Psoas muscle (tissue), 8 donors: ENCODE measurements around the gene VRK1. TPM values are rescaled to one million over a fixed set of nuclear protein-coding genes. Genes with fewer than 3 reads are reported as not detected.

Experiments
- ATAC-seq, 4 donors: fragments of 200-7000 bp; cut with Tn5 transposase; one replicate each; pipeline ENCODE4 v1.9.1; 2020; ENCODE audit warnings: moderate library complexity in 3 of 4, mild to moderate bottlenecking in 2 of 4
- DNase-seq, 2 donors: peaks; one replicate each; pipeline ENCODE4 v3.0.0-alpha.2; 2020
- H3K27ac ChIP-seq: fragments of 200-600 bp; one replicate; pipeline ENCODE4 v1.8.0; 2022
- H3K27me3 ChIP-seq, 3 donors: fragments of 200-600 bp in 1 of 3; one replicate each; pipeline versions ENCODE4 v1.6.1 to v1.8.0; 2013 to 2022; ENCODE audit warnings: low read length in 2 of 3, mild to moderate bottlenecking in 2 of 3, moderate library complexity in 1 of 3; ENCODE audit not compliant: insufficient read depth in 3 of 3
- H3K36me3 ChIP-seq, 2 donors: fragments of 200-600 bp in 1 of 2; one replicate each; pipeline versions ENCODE4 v1.6.1 to v1.8.0; 2013 to 2022; ENCODE audit warnings: low read depth in 1 of 2, mild to moderate bottlenecking in 1 of 2, moderate library complexity in 1 of 2; ENCODE audit not compliant: insufficient read depth in 1 of 2
- H3K4me1 ChIP-seq: fragments of 200-600 bp; one replicate; pipeline ENCODE4 v1.8.0; 2022
- H3K4me3 ChIP-seq: fragments of 200-600 bp; one replicate; pipeline ENCODE4 v1.8.0; 2022; ENCODE audit warnings: mild to moderate bottlenecking
- H3K9me3 ChIP-seq: fragments of 200-600 bp; one replicate; pipeline ENCODE4 v1.8.0; 2022
- CTCF ChIP-seq: fragments of 200-600 bp; IDR thresholded peaks from one replicate; pipeline ENCODE4 v1.8.0; 2022; ENCODE audit warnings: antibody characterized with exemption
- WGBS, 3 donors: extraction: QIAGEN DNeasy Blood & Tissue Kit; methylation state at CpG; one replicate each; pipeline versions ENCODE4 v1.1.6 to v1.1.7; 2013; 5-methylcytosine and 5-hydroxymethylcytosine counted together
- intact Hi-C, 2 donors: fragments of 100-400 bp; cut with DNase I; formaldehyde crosslinking; loops; one replicate each; pipeline versions ENCODE4 v1.11.0 to v1.14.2; 2022
- polyA plus RNA-seq, 3 donors: library from polyadenylated mRNA; stranded (reverse); fragments of 200-250 nt; gene quantifications; one replicate each; pipeline ENCODE4 v1.2.3, GENCODE V29; 2013
- total RNA-seq, 4 donors: library from RNA; stranded (reverse); fragmentation: NEBNext Ultra II Directional in 2 of 4; extraction: Animal tissue kit (Norgen Biotek cat#: 25700) in 2 of 4; gene quantifications; one replicate each; pipeline versions ENCODE4 v1.2.1 to v1.2.4, GENCODE V29; 2021 to 2023
- donor health status: healthy with polysubstance abuse.
- donor health status: DM: no; HTN: no; CAD: no; lungs with moderate emphysema.
- donor health status: Bipolar disorder and iron deficiency.
- donor health status: healthy.
- donor health status: DM: yes; HTN: yes; CAD: no.
- donor health status: DM: no; HTN: no; CAD: no.
- donor health status: DM: no; HTN: no; CAD: no.
- donor health status: DM: yes; HTN: yes; CAD: no.

The VRK1 gene
- total and polyA plus RNA-seq, 7 donors = 2.5 to 4.9 (median 4.0) TPM

- Histone ChIP-seq H3K27me3 (no peaks in the 10 kb centered on the region), H3K27ac (no peak overlapping the region), H3K4me3 (no peak overlapping the region), H3K4me1 (no peaks in the 10 kb centered on the region), H3K9me3 (no peaks in the 10 kb centered on the region), H3K36me3 (no peaks in the 10 kb centered on the region)
- intact Hi-C loops = no loop called here
- ATAC-seq = no peak
- no peak for DNase-seq
- 73 to 88% (median 81%) methylated on average over 3 of the region's 3 CpGs for WGBS, 3 donors
- TF ChIP-seq CTCF = no peak
These were observed 104.8 kb downstream of the VRK1 start for GRCh38 chr14:96902004-96902403.

GRCh38 chr14:96903444-96904023, 106.4 kb downstream of the VRK1 start:
- WGBS, 3 donors = 91 to 94% (median 93%) methylated on average over 8 of the region's 8 CpGs
- Histone ChIP-seq H3K4me3 (no peak overlapping the region), H3K27me3 (no peaks in the 10 kb centered on the region), H3K4me1 (no peaks in the 10 kb centered on the region), H3K27ac (no peak overlapping the region), H3K36me3 (no peaks in the 10 kb centered on the region), H3K9me3 (no peaks in the 10 kb centered on the region)
- no peak for TF ChIP-seq CTCF
- no peak for ATAC-seq
- DNase-seq = no peak
- intact Hi-C loops = no loop called here

- Histone ChIP-seq H3K9me3 (no peaks in the 10 kb centered on the region), H3K27me3 (no peaks in the 10 kb centered on the region), H3K4me1 (no peaks in the 10 kb centered on the region), H3K27ac (no peak overlapping the region), H3K36me3 (no peaks in the 10 kb centered on the region), H3K4me3 (no peak overlapping the region)
- no peak for TF ChIP-seq CTCF
- DNase-seq = no peak
- no peak for ATAC-seq
- WGBS, 3 donors = 64 to 70% (median 66%) methylated on average over 3 of the region's 3 CpGs
- intact Hi-C loops = no loop called here
These were observed 107.0 kb downstream of the VRK1 start for GRCh38 chr14:96904201-96904600.

GRCh38 chr14:96905065-96905464, 107.9 kb downstream of the VRK1 start:
- Histone ChIP-seq H3K4me3 (no peak overlapping the region), H3K27me3 (no peaks in the 10 kb centered on the region), H3K4me1 (no peaks in the 10 kb centered on the region), H3K27ac (no peak overlapping the region), H3K9me3 (peaks cover 5% of the 10 kb centered on the region), H3K36me3 (no peaks in the 10 kb centered on the region)
- no peak for TF ChIP-seq CTCF
- no peak for DNase-seq
- 84 to 95% (median 88%) methylated on average over 1 of the region's 1 CpG for WGBS, 3 donors
- intact Hi-C loops = no loop called here
- ATAC-seq = no peak

GRCh38 chr14:96905825-96906224, 108.6 kb downstream of the VRK1 start:
- H3K36me3 ChIP-seq = no peaks in the 10 kb centered on the region
- no peaks in the 10 kb centered on the region for H3K27me3 ChIP-seq
- peaks cover 7% of the 10 kb centered on the region for H3K9me3 ChIP-seq
- no peak for TF ChIP-seq CTCF
- WGBS, 3 donors = 75 to 82% (median 81%) methylated on average over 3 of the region's 3 CpGs
- peak in 1 of 2 donors; percentile 58 for DNase-seq
- no peaks in the 10 kb centered on the region for H3K4me1 ChIP-seq
- intact Hi-C loops = no loop called here
- H3K4me3 ChIP-seq = no peak overlapping the region
- H3K27ac ChIP-seq = no peak overlapping the region
- peak in 2 of 4 donors; percentile 35 to 56 for ATAC-seq
